Neural cell (in vitro differentiated cells): ENCODE data around the gene HTR1A. TPM values are rescaled to one million over a fixed set of nuclear protein-coding genes. Genes with fewer than 3 reads are reported as not detected.

ENCODE experiments used
- H2AFZ ChIP-seq: fragments of 200-600, 300-800 bp; sonication (generic), shearing (Covaris generic); 2 replicates; pipeline ENCODE4 v1.6.0; 2014; ENCODE audit warnings: low read depth, mild to moderate bottlenecking, antibody characterized with exemption, low read length, moderate library complexity
- H3F3A ChIP-seq: fragments of 200-600 bp; shearing (Covaris generic); 2 replicates; pipeline ENCODE4 v1.6.1; 2016; ENCODE audit warnings: mild to moderate bottlenecking, moderate library complexity, mixed read lengths, antibody characterized with exemption, low read length; ENCODE audit not compliant: insufficient read depth, poor library complexity, severe bottlenecking
- H3K27ac ChIP-seq: fragments of 200-600, 300-800 bp; sonication (generic), shearing (Covaris generic); 2 replicates; pipeline ENCODE4 v1.5.1; 2014; ENCODE audit warnings: mild to moderate bottlenecking, low read length, moderate library complexity
- H3K27me3 ChIP-seq: fragments of 300-800, 200-600 bp; sonication (generic), shearing (Covaris generic); 2 replicates; pipeline ENCODE4 v1.6.0; 2014; ENCODE audit warnings: mild to moderate bottlenecking, low read depth, low read length, moderate library complexity; ENCODE audit not compliant: insufficient read depth
- H3K36me3 ChIP-seq: fragments of 300-800, 200-600 bp; sonication (generic), shearing (Covaris generic); 2 replicates; pipeline ENCODE4 v1.5.1; 2014; ENCODE audit warnings: mild to moderate bottlenecking, antibody characterized with exemption, low read length, moderate library complexity; ENCODE audit not compliant: insufficient read depth
- H3K4me2 ChIP-seq: fragments of 300-800, 200-600 bp; sonication (generic), shearing (Covaris generic); 2 replicates; pipeline ENCODE4 v1.6.0; 2014; ENCODE audit warnings: mild to moderate bottlenecking, low read length
- H3K4me3 ChIP-seq: fragments of 300-800, 200-600 bp; sonication (generic), shearing (Covaris generic); 2 replicates; pipeline ENCODE4 v1.5.1; 2014; ENCODE audit warnings: mild to moderate bottlenecking, low read length, moderate library complexity
- H3K79me2 ChIP-seq: fragments of 200-600 bp; shearing (Covaris generic); replicated peaks from 2 replicates; pipeline ENCODE4 v1.6.0; 2014; ENCODE audit warnings: mild to moderate bottlenecking, low read length, moderate library complexity; ENCODE audit not compliant: insufficient read depth
- H3K9ac ChIP-seq: fragments of 300-800, 200-600 bp; sonication (generic), shearing (Covaris generic); 2 replicates; pipeline ENCODE4 v1.6.1; 2016; ENCODE audit warnings: mild to moderate bottlenecking, low read length, mixed read lengths
- H3K9me2 ChIP-seq: fragments of 200-600 bp; shearing (Covaris generic); 2 replicates; pipeline ENCODE4 v1.6.1; 2016; ENCODE audit warnings: mild to moderate bottlenecking, low read length, mixed read lengths; ENCODE audit not compliant: insufficient read depth
- H3K9me3 ChIP-seq: fragments of 200-600, 300-800 bp; sonication (generic), shearing (Covaris generic); 2 replicates; pipeline ENCODE4 v1.6.1; 2016; ENCODE audit warnings: mild to moderate bottlenecking, mixed run types, low read length, moderate library complexity, mixed read lengths
- H4K20me1 ChIP-seq: fragments of 200-600 bp; shearing (Covaris generic); 2 replicates; pipeline ENCODE4 v1.6.1; 2016; ENCODE audit warnings: mild to moderate bottlenecking, mixed run types; ENCODE audit not compliant: insufficient read depth
- EP300 ChIP-seq: fragments of 450-650 bp; conservative IDR thresholded peaks from 2 replicates; pipeline ENCODE4 v1.6.1; 2014; ENCODE audit warnings: antibody characterized with exemption, mild to moderate bottlenecking, moderate library complexity; ENCODE audit not compliant: poor library complexity, severe bottlenecking
- EZH2 ChIP-seq: fragments of 200-600, 300-800 bp; shearing (Covaris generic), sonication (generic); IDR thresholded peaks from 2 replicates; pipeline ENCODE4 v1.6.1; 2014; ENCODE audit warnings: antibody characterized with exemption, low read length, borderline replicate concordance, mild to moderate bottlenecking; ENCODE audit not compliant: insufficient read depth, poor library complexity, severe bottlenecking
- MXI1 ChIP-seq: fragments of 450-650 bp; conservative IDR thresholded peaks from 2 replicates; pipeline ENCODE4 v1.6.1; 2014; ENCODE audit warnings: antibody characterized with exemption, mild to moderate bottlenecking; ENCODE audit not compliant: poor library complexity, severe bottlenecking
- POLR2AphosphoS5 ChIP-seq: IDR thresholded peaks from 2 replicates; pipeline ENCODE4 v1.6.1; 2012
- RAD21 ChIP-seq: fragments of 450-650 bp; conservative IDR thresholded peaks from 2 replicates; pipeline ENCODE4 v1.6.1; 2014; ENCODE audit warnings: antibody characterized with exemption, mild to moderate bottlenecking, moderate library complexity
- REST ChIP-seq: IDR thresholded peaks from 2 replicates; pipeline ENCODE4 v1.6.1; 2012; ENCODE audit warnings: borderline replicate concordance
- SMC3 ChIP-seq: fragments of 450-650 bp; conservative IDR thresholded peaks from 2 replicates; pipeline ENCODE4 v1.6.1; 2014; ENCODE audit warnings: antibody characterized with exemption, mild to moderate bottlenecking, moderate library complexity; ENCODE audit not compliant: poor library complexity
- TAF1 ChIP-seq: IDR thresholded peaks from 2 replicates; pipeline ENCODE4 v1.6.1; 2012; ENCODE audit warnings: low read depth
- polyA plus RNA-seq: library from polyadenylated mRNA; depleted of rRNA; stranded (reverse); fragments of >200 nt; gene quantifications from 2 replicates; pipeline ENCODE4 v1.2.3, GENCODE V29; 2014
- TF ChIP-seq, protein P1 (sequence below): fragments of 450-650 bp; IDR thresholded peaks from 2 replicates; pipeline ENCODE4 v1.5.1; 2014; ENCODE audit warnings: antibody characterized with exemption, mild to moderate bottlenecking, moderate library complexity; ENCODE audit not compliant: poor library complexity, severe bottlenecking

The HTR1A gene
- polyA plus RNA-seq, 1 donor from 2014 or later: not detected

- H3K36me3 ChIP-seq: no peaks in the 10 kb centered on the region
- no peaks in the 10 kb centered on the region for H3K9me2 ChIP-seq
- no peak overlapping the region for H3K4me2 ChIP-seq
- TF ChIP-seq MXI1 (no peak), REST (no peak), POLR2AphosphoS5 (no peak), EZH2 (no peak), EP300 (no peak), TAF1 (no peak), SMC3 (no peak), RAD21 (no peak)
- TF ChIP-seq, protein P1, sequence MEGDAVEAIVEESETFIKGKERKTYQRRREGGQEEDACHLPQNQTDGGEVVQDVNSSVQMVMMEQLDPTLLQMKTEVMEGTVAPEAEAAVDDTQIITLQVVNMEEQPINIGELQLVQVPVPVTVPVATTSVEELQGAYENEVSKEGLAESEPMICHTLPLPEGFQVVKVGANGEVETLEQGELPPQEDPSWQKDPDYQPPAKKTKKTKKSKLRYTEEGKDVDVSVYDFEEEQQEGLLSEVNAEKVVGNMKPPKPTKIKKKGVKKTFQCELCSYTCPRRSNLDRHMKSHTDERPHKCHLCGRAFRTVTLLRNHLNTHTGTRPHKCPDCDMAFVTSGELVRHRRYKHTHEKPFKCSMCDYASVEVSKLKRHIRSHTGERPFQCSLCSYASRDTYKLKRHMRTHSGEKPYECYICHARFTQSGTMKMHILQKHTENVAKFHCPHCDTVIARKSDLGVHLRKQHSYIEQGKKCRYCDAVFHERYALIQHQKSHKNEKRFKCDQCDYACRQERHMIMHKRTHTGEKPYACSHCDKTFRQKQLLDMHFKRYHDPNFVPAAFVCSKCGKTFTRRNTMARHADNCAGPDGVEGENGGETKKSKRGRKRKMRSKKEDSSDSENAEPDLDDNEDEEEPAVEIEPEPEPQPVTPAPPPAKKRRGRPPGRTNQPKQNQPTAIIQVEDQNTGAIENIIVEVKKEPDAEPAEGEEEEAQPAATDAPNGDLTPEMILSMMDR: no peak
- H3K79me2 ChIP-seq: no peaks in the 10 kb centered on the region
- no peaks in the 10 kb centered on the region for H3K27me3 ChIP-seq
- no peaks in the 10 kb centered on the region for H3K9me3 ChIP-seq
- H3K9ac ChIP-seq: no peak overlapping the region
- no peak overlapping the region for H3K4me3 ChIP-seq
- H3F3A ChIP-seq: no peaks in the 10 kb centered on the region
- H4K20me1 ChIP-seq: no peaks in the 10 kb centered on the region
- no peak overlapping the region for H3K27ac ChIP-seq
- H2AFZ ChIP-seq: no peak overlapping the region
Measured at GRCh38 chr5:63931836-63932235, 30.4 kb downstream of the HTR1A start.

DNA sequence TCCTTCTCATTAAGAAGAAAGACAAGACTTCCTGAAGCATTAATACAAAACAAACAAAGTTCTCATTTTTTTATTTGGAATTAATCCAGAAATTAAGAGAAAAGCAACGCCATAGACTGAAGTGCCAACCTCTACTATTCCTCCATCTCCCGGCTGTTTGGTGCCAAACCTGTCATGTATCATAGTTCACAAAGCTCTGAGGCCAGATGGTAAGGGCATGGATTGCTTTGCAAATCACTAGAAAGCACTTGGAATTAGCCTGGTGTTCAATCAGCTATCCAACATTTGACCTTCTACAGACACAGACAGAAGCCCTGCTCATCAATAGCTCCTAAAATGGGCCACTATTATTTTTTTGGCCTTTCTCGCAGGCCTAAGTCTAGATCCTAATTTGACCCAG lies 33.8 kb downstream of the HTR1A start:
- H4K20me1 ChIP-seq: no peaks in the 10 kb centered on the region
- H3K4me3 ChIP-seq: no peak overlapping the region
- no peaks in the 10 kb centered on the region for H3K27me3 ChIP-seq
- H3K9me2 ChIP-seq: no peaks in the 10 kb centered on the region
- H3K9me3 ChIP-seq: no peaks in the 10 kb centered on the region
- H3K27ac ChIP-seq: no peak overlapping the region
- no peak overlapping the region for H2AFZ ChIP-seq
- TF ChIP-seq, protein P1: no peak
- TF ChIP-seq SMC3 (no peak), POLR2AphosphoS5 (no peak), MXI1 (no peak), REST (no peak), EZH2 (no peak), EP300 (no peak), TAF1 (no peak), RAD21 (no peak)
- H3K36me3 ChIP-seq: no peaks in the 10 kb centered on the region
- no peaks in the 10 kb centered on the region for H3F3A ChIP-seq
- H3K4me2 ChIP-seq: no peak overlapping the region
- no peaks in the 10 kb centered on the region for H3K79me2 ChIP-seq
- H3K9ac ChIP-seq: no peak overlapping the region
